NCI-H460 (cell line): ENCODE measurements around the gene AQP12B. TPM values are rescaled to one million over a fixed set of nuclear protein-coding genes. Genes with fewer than 3 reads are reported as not detected.

Source experiments
- DNase-seq: peaks from one replicate; pipeline ENCODE4 v3.0.0-alpha.2; 2016; ENCODE audit warnings: low read depth; ENCODE audit errors: extremely low read depth
- total RNA-seq: library from RNA; depleted of rRNA; stranded (reverse); fragments of >200 nt; shearing (Covaris generic); gene quantifications from 2 replicates; pipeline ENCODE4 v1.2.3, GENCODE V29; 2014

The AQP12B gene
- total RNA-seq, 1 experiment from 2014 or later: not detected

GRCh38 chr2:240637116-240637900 is 45.4 kb downstream of the AQP12B start:
- no peak for DNase-seq

DNA sequence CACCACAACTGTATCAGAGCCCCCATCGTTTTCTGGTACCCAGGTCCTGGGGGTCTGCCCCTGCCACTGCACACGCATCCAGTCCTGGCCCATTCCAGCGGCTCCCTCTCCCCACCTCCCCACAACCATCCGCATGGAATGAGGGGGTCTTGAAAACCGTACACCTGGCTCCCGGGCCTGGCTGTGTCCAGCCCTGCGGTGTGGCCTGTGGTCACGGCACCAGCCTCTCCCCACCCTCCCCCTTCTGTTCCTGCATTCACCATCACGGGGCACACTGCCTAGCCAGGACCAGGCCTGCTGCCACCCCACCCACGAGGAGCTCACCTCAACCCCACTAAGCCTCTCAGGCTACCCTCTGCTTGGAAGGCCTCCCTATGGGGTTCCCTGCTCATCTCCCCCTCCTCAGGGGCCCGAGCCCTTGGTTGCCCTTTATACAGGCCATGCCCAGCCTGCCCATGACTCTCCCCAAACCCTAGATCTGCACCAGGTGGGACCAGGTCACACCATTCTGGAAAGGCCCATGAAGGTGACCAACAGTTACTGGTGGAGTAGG is 46.0 kb downstream of the AQP12B start:
- no peak for DNase-seq

GRCh38 chr2:240635998-240636547 is 46.6 kb downstream of the AQP12B start:
- DNase-seq: no peak

GRCh38 chr2:240635121-240635997 is 47.3 kb downstream of the AQP12B start:
- no peak for DNase-seq

- no peak for DNase-seq
These were observed 50.4 kb downstream of the AQP12B start for GRCh38 chr2:240632306-240632721.

DNA sequence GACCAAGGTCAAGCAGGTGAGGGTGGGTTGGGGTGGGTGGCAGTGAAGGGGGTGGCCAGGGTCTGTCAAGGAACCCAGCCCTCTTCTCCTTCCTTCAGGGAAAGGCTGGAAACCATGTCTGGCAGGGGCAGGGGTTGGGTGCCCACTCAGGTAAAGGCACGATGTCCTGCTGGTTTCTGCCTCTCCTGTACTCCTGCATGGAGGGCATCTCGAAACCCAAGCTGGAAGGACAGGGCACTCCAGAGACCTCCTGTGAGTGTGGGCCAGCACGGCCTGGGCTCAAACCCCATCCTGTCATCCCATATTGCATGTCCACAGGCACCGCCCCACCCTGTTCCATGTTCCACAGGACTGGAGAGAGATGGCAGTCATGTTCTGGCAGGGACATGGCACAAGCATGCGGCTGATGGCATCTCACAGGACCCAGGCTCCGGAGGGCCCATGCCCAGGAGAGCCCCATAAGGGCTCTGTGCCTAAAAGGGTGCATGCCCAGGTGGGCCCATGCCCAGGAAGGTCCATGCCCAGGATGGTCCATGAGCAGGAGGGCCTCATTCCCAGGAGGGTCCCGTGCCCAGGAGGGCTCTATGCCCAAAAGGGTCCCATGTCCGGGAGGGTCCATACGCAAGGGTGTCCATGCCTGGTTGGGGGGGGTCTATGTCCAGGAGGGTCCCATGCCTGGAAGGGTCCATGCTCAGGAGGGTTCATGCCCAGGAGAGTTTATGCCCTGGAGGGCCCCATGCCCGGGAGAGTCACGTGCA is 51.0 kb downstream of the AQP12B start:
- no peak for DNase-seq

DNA sequence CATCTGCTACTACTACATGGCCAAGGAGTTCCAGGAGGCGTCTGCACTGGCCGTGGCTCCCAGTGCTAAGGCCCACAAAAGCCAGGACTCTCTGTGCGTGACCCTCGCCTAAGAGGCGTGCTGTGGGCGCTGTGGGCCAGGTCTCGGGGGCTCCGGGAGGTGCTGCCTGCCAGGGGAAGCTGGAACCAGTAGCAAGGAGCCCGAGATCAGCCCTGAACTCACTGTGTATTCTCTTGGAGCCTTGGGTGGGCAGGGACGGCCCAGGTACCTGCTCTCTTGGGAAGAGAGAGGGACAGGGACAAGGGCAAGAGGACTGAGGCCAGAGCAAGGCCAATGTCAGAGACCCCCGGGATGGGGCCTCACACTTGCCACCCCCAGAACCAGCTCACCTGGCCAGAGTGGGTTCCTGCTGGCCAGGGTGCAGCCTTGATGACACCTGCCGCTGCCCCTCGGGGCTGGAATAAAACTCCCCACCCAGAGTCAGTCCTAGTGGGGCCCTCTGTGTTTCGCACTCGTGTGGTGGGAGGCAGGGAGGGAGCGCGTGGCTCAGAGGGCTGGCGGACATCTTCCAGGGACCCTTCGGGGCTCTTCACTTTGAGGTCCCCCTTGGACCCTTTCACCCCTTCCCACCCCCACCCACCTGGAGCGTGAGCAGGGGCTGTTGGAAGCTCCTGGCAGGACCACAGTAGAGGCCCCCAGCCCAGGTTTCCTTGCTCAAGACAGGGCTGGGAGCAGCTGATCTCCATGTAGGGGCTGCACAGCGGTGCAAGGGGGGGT is 51.7 kb downstream of the AQP12B start:
- DNase-seq: no peak

DNA sequence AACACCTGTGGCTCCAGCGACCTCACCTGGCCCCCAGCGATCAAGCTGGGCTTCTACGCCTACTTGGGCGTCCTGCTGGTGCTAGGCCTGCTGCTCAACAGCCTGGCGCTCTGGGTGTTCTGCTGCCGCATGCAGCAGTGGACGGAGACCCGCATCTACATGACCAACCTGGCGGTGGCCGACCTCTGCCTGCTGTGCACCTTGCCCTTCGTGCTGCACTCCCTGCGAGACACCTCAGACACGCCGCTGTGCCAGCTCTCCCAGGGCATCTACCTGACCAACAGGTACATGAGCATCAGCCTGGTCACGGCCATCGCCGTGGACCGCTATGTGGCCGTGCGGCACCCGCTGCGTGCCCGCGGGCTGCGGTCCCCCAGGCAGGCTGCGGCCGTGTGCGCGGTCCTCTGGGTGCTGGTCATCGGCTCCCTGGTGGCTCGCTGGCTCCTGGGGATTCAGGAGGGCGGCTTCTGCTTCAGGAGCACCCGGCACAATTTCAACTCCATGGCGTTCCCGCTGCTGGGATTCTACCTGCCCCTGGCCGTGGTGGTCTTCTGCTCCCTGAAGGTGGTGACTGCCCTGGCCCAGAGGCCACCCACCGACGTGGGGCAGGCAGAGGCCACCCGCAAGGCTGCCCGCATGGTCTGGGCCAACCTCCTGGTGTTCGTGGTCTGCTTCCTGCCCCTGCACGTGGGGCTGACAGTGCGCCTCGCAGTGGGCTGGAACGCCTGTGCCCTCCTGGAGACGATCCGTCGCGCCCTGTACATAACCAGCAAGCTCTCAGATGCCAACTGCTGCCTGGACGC is 52.5 kb downstream of the AQP12B start:
- no peak for DNase-seq

DNA sequence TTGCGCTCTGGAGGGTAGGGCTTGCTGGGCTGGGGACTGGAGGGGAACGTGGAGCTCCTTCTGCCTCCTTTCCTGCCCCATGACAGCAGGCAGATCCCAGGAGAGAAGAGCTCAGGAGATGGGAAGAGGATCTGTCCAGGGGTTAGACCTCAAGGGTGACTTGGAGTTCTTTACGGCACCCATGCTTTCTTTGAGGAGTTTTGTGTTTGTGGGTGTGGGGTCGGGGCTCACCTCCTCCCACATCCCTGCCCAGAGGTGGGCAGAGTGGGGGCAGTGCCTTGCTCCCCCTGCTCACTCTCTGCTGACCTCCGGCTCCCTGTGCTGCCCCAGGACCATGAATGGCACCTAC is 53.1 kb downstream of the AQP12B start:
- no peak for DNase-seq

DNA sequence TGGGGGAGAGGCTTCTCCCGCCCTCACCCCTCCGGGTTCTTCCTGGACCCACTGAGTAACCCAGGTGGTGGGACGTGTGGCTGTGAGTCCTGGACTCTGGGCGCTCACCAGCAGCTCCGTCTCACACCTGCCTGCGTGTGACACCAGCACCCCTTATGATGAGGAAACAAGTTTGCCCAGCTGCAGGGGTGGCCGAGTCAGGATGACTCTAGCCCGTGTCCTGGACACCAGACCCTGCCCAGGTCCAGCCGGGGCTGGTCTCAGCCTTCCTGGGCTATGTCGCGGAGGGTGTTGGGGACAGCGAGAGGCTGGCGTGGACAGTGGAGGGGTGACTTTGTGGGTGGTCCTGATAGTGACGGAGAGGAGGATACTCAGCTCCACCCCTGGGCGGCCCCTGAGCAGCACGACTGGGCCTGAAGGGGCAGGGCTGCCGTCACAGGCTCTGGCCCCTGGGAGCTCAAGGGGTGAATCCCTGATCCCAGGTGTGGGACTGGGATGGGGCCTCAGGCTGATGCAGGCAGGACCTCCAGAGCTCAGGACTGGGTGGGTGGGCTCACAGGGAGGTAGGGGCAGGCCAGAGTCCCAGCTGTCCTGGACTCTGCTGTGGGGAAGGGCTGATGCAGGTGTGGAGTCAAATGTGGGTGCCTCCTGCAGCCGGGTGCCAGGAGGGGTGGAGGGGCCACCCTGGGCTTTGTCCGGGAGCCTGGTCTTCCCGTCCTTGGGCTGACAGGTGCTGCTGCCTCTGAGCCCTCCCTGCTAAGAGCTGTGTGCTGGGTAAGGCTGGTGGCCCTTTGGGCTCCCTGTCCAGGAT is 53.7 kb downstream of the AQP12B start:
- DNase-seq: no peak

GRCh38 chr2:240628507-240628807 is 54.2 kb downstream of the AQP12B start:
- DNase-seq: no peak

GRCh38 chr2:240627736-240628506 is 54.8 kb downstream of the AQP12B start:
- DNase-seq: no peak

DNA sequence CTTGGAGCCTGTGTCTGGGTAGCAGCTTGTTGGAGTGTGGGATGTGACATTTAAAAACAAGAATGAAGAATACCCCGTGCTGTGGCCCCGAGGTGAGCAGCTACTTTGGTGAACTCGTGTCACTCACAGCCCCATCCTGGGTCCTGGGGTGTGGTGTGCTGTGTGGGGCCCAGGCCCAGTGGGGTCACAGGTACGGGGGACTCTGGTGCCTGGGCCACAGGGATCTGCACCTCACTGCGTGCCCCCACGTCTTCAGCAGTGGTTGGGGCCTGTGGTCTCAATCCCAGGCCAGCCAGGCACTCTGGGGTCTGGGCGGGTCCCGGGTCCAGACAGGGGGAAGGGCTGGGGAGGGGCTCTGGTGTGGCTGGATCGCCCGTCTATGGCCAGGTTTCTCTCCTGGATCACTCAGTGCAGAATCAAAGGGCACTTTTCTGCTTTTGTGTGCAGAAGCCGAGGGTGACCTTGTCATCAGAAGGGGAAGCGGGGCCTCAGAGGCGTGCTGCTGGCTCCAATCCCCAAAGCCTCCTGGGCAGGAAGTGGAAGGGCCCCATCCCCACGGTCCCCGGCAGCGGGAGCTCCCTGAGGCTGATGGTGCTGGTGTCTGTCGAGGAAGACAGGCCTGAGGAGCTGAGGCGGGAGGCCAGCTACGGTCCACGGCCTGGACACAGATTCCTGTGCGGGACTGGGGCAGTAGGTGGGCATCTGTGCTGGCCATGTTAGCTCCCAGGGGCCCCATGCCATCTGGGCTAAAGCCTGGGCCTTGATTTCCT is 56.0 kb downstream of the AQP12B start:
- no peak for DNase-seq
